Osteoblast (primary cell): ENCODE data around the gene PACSIN2. TPM values are rescaled to one million over a fixed set of nuclear protein-coding genes. Genes with fewer than 3 reads are reported as not detected.

Experiments
- DNase-seq: peaks from one replicate; pipeline ENCODE4 v3.0.0; 2011; ENCODE audit warnings: low spot score, mixed read lengths; ENCODE audit not compliant: insufficient read length; ENCODE audit errors: missing footprints
- H2AFZ ChIP-seq: 2 replicates; pipeline ENCODE4 v1.6.0; 2011; ENCODE audit warnings: mild to moderate bottlenecking, low read length
- H3K27ac ChIP-seq: 2 replicates; pipeline ENCODE4 v1.5.1; 2011; ENCODE audit warnings: mild to moderate bottlenecking, low read depth, low read length, moderate library complexity
- H3K27me3 ChIP-seq: 2 replicates; pipeline ENCODE4 v1.6.0; 2012; ENCODE audit warnings: mild to moderate bottlenecking, control low read depth, inconsistent platforms, low read length, moderate library complexity; ENCODE audit not compliant: insufficient read depth
- H3K36me3 ChIP-seq: 2 replicates; pipeline ENCODE4 v1.5.1; 2011; ENCODE audit warnings: mild to moderate bottlenecking, low read length, control low read depth, moderate library complexity; ENCODE audit not compliant: insufficient read depth
- H3K4me1 ChIP-seq: 2 replicates; pipeline ENCODE4 v1.5.1; 2011; ENCODE audit warnings: mild to moderate bottlenecking, low read length, control low read depth, moderate library complexity; ENCODE audit not compliant: insufficient read depth
- H3K4me2 ChIP-seq: 2 replicates; pipeline ENCODE4 v1.6.0; 2011; ENCODE audit warnings: mild to moderate bottlenecking, low read length; ENCODE audit not compliant: insufficient read depth
- H3K4me3 ChIP-seq: fragments of 200-600 bp; sonication (generic); 3 replicates; pipeline ENCODE4 v1.5.1; 2012; ENCODE audit warnings: mild to moderate bottlenecking, low read length, inconsistent platforms; ENCODE audit not compliant: insufficient read depth
- H3K79me2 ChIP-seq: 2 replicates; pipeline ENCODE4 v1.6.0; 2012; ENCODE audit warnings: mild to moderate bottlenecking, low read length, control low read depth, inconsistent platforms; ENCODE audit not compliant: insufficient read depth
- H3K9me3 ChIP-seq: 2 replicates; pipeline ENCODE4 v1.5.1; 2011; ENCODE audit warnings: low read depth, low read length, control low read depth
- H4K20me1 ChIP-seq: 2 replicates; pipeline ENCODE4 v1.6.0; 2012; ENCODE audit warnings: mild to moderate bottlenecking, low read length, control low read depth; ENCODE audit not compliant: insufficient read depth
- total RNA-seq: library from RNA; depleted of rRNA; stranded (reverse); fragments of >200 nt; gene quantifications from 2 replicates; pipeline ENCODE4 v1.2.3, GENCODE V29; 2012
- TF ChIP-seq, protein P1 (sequence below): IDR thresholded peaks from 2 replicates; pipeline ENCODE4 v1.5.1; 2011; ENCODE audit warnings: mild to moderate bottlenecking, low read depth, low read length, moderate library complexity; ENCODE audit errors: extremely low read depth

Gene PACSIN2
- total RNA-seq, 1 donor, result 38.0 TPM

DNA sequence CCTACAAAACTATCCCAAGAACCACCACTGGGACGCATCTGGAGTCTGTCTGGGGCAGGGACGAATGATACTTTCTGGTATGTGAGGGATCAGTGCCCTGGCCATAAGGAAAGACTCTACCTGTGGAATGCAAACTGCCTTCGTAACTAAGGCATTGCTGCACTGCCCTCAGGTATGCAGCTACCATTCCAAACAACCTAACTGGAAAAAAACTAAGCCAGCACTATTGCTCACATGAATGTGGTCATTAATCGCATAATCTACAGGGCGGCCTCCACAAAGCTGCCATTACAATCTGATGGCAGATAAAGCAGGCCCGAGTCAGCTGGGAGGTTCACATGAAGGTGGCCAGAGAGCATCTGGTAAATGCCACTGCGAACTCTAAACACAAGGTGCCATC lies 3.9 kb downstream of the PACSIN2 start:
- Histone ChIP-seq H2AFZ (no peak overlapping the region), H3K36me3 (no peaks in the 10 kb centered on the region), H3K79me2 (peaks cover 85% of the 10 kb centered on the region), H4K20me1 (peaks cover 33% of the 10 kb centered on the region), H3K4me2 (no peak overlapping the region), H3K4me3 (no peak overlapping the region), H3K4me1 (peaks cover 34% of the 10 kb centered on the region), H3K27me3 (no peaks in the 10 kb centered on the region), H3K9me3 (no peaks in the 10 kb centered on the region), H3K27ac (no peak overlapping the region)
- DNase-seq, result no peak
- TF ChIP-seq, protein P1, sequence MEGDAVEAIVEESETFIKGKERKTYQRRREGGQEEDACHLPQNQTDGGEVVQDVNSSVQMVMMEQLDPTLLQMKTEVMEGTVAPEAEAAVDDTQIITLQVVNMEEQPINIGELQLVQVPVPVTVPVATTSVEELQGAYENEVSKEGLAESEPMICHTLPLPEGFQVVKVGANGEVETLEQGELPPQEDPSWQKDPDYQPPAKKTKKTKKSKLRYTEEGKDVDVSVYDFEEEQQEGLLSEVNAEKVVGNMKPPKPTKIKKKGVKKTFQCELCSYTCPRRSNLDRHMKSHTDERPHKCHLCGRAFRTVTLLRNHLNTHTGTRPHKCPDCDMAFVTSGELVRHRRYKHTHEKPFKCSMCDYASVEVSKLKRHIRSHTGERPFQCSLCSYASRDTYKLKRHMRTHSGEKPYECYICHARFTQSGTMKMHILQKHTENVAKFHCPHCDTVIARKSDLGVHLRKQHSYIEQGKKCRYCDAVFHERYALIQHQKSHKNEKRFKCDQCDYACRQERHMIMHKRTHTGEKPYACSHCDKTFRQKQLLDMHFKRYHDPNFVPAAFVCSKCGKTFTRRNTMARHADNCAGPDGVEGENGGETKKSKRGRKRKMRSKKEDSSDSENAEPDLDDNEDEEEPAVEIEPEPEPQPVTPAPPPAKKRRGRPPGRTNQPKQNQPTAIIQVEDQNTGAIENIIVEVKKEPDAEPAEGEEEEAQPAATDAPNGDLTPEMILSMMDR, result no peak

DNA sequence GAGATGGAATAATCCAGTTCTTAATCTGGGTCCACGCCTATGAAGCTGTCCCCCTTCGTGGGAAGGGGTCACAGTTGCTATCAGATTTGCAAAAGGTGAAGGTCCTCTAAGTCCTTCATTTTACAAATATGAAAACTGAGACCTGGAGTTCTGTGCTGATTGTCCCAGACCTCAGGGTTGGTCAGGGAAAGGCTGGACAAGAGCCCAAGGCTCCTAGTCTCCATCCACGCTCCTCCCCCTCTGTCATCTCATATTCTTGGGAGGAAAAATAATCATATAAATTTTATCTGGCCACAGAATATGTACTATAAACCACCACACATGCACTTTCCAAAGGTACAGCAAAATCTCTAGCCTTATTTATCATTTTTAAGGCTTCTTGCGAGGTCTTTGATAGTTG lies 5.5 kb downstream of the PACSIN2 start:
- TF ChIP-seq, protein P1, result no peak
- no peak for DNase-seq
- Histone ChIP-seq H3K79me2 (peaks cover 99% of the 10 kb centered on the region), H2AFZ (no peak overlapping the region), H3K4me3 (no peak overlapping the region), H3K4me1 (peaks cover 39% of the 10 kb centered on the region), H3K36me3 (no peaks in the 10 kb centered on the region), H4K20me1 (peaks cover 33% of the 10 kb centered on the region), H3K27me3 (no peaks in the 10 kb centered on the region), H3K4me2 (no peak overlapping the region), H3K9me3 (no peaks in the 10 kb centered on the region), H3K27ac (peak overlapping the region; percentile 17)

DNA sequence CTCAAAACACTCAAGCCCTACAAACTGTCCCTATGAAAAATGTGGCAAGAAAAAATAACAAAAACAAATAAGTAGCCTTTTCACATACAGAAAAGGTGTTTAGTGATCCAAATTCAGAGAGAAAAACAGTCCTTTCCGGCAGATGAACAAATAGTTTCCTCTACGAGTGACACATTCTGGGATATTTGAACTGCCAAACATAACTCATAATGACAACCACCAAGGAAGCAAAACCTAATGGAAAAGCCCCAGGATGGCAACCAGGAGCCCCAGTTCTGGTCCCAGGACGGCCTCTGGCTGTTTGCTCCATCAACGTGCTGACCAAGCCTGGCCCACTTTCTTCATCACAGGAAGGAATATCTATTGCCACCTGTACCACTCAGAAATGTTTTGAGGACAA lies 6.0 kb downstream of the PACSIN2 start:
- Histone ChIP-seq H4K20me1 (peaks cover 31% of the 10 kb centered on the region), H3K27me3 (no peaks in the 10 kb centered on the region), H3K79me2 (peaks cover 99% of the 10 kb centered on the region), H3K4me1 (peaks cover 44% of the 10 kb centered on the region), H3K27ac (peak overlapping the region; percentile 17), H2AFZ (no peak overlapping the region), H3K9me3 (no peaks in the 10 kb centered on the region), H3K36me3 (no peaks in the 10 kb centered on the region), H3K4me3 (no peak overlapping the region), H3K4me2 (no peak overlapping the region)
- DNase-seq, result no peak
- TF ChIP-seq, protein P1, result no peak

DNA sequence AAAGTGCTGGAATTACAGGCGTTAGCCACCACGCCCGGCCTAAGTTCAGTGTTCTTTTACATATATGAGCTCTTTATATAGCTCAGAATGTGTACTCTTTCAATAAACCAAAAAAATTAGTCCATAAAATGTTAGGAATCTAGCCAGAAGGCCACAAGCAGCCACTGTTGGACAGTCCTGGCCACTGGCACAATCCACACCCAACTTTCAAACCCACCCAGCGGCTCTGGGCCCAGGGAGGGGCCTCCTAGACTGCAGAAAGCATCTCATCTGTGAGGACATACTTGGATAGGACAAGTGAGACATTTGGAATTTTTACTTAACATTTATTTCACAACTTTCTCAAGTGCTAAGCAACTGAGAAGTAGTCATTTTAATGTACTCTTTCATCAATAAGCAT lies 6.4 kb downstream of the PACSIN2 start:
- peaks cover 44% of the 10 kb centered on the region for H3K4me1 ChIP-seq

More for the DNA sequence above, 6.4 kb downstream of the PACSIN2 start:
- peaks cover 27% of the 10 kb centered on the region for H4K20me1 ChIP-seq
- H2AFZ ChIP-seq, result no peak overlapping the region
- no peak for DNase-seq
- TF ChIP-seq, protein P1, result no peak
- no peak overlapping the region for H3K4me2 ChIP-seq
- H3K27me3 ChIP-seq, result no peaks in the 10 kb centered on the region
- H3K9me3 ChIP-seq, result no peaks in the 10 kb centered on the region
- peaks cover 99% of the 10 kb centered on the region for H3K79me2 ChIP-seq
- H3K36me3 ChIP-seq, result no peaks in the 10 kb centered on the region
- peak overlapping the region; percentile 17 for H3K27ac ChIP-seq
- no peak overlapping the region for H3K4me3 ChIP-seq
